Naive B cell (primary cell): ENCODE measurements around the gene GALNT1. TPM values are rescaled to one million over a fixed set of nuclear protein-coding genes. Genes with fewer than 3 reads are reported as not detected.

ENCODE experiments used
- ATAC-seq, 2 donors: fragments of 150-1000 bp; cut with Tn5 transposase; 2 replicates each; pipeline ENCODE4 v1.10.0; 2021; ENCODE audit warnings: low read depth in 2 of 2, mild to moderate bottlenecking in 2 of 2, moderate library complexity in 2 of 2
- DNase-seq: peaks from one replicate; pipeline ENCODE4 v3.0.0; 2022
- H3K27ac Mint-ChIP-seq, 6 donors: one replicate each; pipeline ENCODE4 v1.8.0; 2020 to 2022; ENCODE audit warnings: mild to moderate bottlenecking in 6 of 6, mixed read lengths in 6 of 6, moderate library complexity in 5 of 6, inconsistent platforms in 2 of 6
- H3K27me3 Mint-ChIP-seq, 3 donors: one replicate each; pipeline ENCODE4 v1.8.0; 2021 to 2022; ENCODE audit warnings: mixed read lengths in 3 of 3, mild to moderate bottlenecking in 1 of 3
- H3K36me3 Mint-ChIP-seq, 2 donors: one replicate each; pipeline ENCODE4 v1.8.0; 2020 to 2022; ENCODE audit warnings: mixed read lengths in 2 of 2, inconsistent platforms in 1 of 2, mild to moderate bottlenecking in 1 of 2
- H3K4me1 Mint-ChIP-seq, 3 donors: one replicate each; pipeline ENCODE4 v1.8.0; 2020 to 2022; ENCODE audit warnings: mixed read lengths in 3 of 3, inconsistent platforms in 1 of 3, mild to moderate bottlenecking in 1 of 3, moderate library complexity in 1 of 3
- H3K4me3 Mint-ChIP-seq, 8 donors: one replicate each; pipeline ENCODE4 v1.8.0; 2020 to 2022; ENCODE audit warnings: mild to moderate bottlenecking in 8 of 8, mixed read lengths in 8 of 8, moderate library complexity in 8 of 8, inconsistent platforms in 2 of 8
- H3K9me3 Mint-ChIP-seq, 7 donors: one replicate each; pipeline ENCODE4 v1.8.0; 2020 to 2022; ENCODE audit warnings: mixed read lengths in 7 of 7, mild to moderate bottlenecking in 5 of 7, inconsistent platforms in 2 of 7, moderate library complexity in 1 of 7
- polyA plus RNA-seq, 6 donors: library from polyadenylated mRNA; unstranded; fragments of 300-500 nt; fragmentation: Illumina TruSeq; gene quantifications; one replicate each; pipeline ENCODE4 v1.2.3, GENCODE V29; 2021; ENCODE audit warnings: low read depth in 6 of 6

Gene GALNT1
- polyA plus RNA-seq, 6 donors from 2014 or later = 34.3 to 72.5 (median 42.7) TPM

DNA sequence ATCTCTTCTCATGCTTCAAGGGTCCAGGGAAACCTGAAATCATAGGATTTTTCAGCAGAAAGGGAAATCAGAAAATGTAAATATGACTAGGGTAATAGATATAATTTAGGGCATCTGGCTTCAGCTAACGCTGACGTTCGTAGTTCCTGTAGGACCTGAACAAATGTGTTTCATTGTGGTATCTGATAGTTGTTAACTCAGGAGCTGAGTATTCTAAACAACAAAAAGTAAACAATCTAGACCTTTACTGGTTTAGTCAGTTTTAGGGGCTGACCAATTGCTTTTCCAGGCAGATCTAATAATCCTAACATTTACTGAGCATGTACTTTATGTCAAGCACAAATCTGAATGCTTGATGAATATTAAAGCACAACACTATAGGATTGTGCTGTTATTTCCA is 114.8 kb downstream of the GALNT1 start:
- Mint-ChIP-seq H3K27me3 (no peaks in the 10 kb centered on the region), H3K4me3 (no peak overlapping the region), H3K9me3 (no peaks in the 10 kb centered on the region), H3K36me3 (peaks cover 16 to 20% of the 10 kb centered on the region in 2 donors), H3K4me1 (no peaks in the 10 kb centered on the region), H3K27ac (no peak overlapping the region)
- ATAC-seq (no peak), DNase-seq (no peak)

GRCh38 chr18:35697869-35698268 is 116.3 kb downstream of the GALNT1 start:
- no peak for ATAC-seq
- Mint-ChIP-seq H3K27ac (no peak overlapping the region), H3K9me3 (no peaks in the 10 kb centered on the region), H3K27me3 (no peaks in the 10 kb centered on the region), H3K4me3 (no peak overlapping the region), H3K4me1 (no peaks in the 10 kb centered on the region), H3K36me3 (peaks cover 20 to 21% of the 10 kb centered on the region in 2 donors)
- DNase-seq = no peak

- ATAC-seq = no peak
- no peak overlapping the region for H3K4me3 Mint-ChIP-seq
- H3K36me3 Mint-ChIP-seq = peaks cover 15 to 29% of the 10 kb centered on the region in 2 donors
- no peaks in the 10 kb centered on the region for H3K9me3 Mint-ChIP-seq
- no peaks in the 10 kb centered on the region for H3K27me3 Mint-ChIP-seq
- H3K4me1 Mint-ChIP-seq = no peaks in the 10 kb centered on the region
- DNase-seq = no peak
- no peak overlapping the region for H3K27ac Mint-ChIP-seq
Observed at GRCh38 chr18:35703043-35703688, 121.6 kb downstream of the GALNT1 start.

GRCh38 chr18:35705988-35706387 is 124.4 kb downstream of the GALNT1 start:
- Mint-ChIP-seq H3K27me3 (no peaks in the 10 kb centered on the region), H3K9me3 (no peaks in the 10 kb centered on the region), H3K36me3 (peaks cover 8 to 25% of the 10 kb centered on the region in 2 donors), H3K27ac (no peak overlapping the region), H3K4me1 (no peaks in the 10 kb centered on the region), H3K4me3 (no peak overlapping the region)
- DNase-seq (no peak), ATAC-seq (no peak)

DNA sequence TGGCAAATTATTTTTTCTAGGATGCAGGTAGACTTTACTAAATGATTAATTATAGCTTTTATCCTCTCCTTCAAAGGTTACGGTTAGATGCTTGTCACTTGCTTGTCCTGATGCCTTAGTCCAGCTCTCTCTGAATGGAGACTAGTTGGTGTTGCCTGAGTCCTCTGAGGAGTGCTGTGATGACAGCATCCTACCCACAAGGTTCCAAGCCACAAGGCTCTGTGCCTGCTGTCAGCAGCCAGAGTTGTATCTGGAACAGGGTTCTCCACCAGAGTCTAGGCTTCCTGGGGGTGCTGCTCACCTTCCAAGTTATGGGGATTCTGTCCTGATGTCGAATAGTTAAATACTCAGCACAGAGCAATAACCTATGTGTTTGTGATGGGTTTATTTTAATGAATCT is 125.7 kb downstream of the GALNT1 start:
- Mint-ChIP-seq H3K27me3 (no peaks in the 10 kb centered on the region), H3K9me3 (no peaks in the 10 kb centered on the region), H3K36me3 (peaks cover 14 to 35% of the 10 kb centered on the region in 2 donors), H3K4me1 (no peaks in the 10 kb centered on the region), H3K4me3 (no peak overlapping the region), H3K27ac (no peak overlapping the region)
- no peak for ATAC-seq
- no peak for DNase-seq

- Mint-ChIP-seq H3K27ac (no peak overlapping the region), H3K4me1 (no peaks in the 10 kb centered on the region), H3K4me3 (no peak overlapping the region), H3K9me3 (no peaks in the 10 kb centered on the region), H3K27me3 (no peaks in the 10 kb centered on the region), H3K36me3 (peaks cover 18 to 36% of the 10 kb centered on the region in 2 donors)
- ATAC-seq = no peak
- no peak for DNase-seq
Observed at GRCh38 chr18:35707674-35708073, 126.1 kb downstream of the GALNT1 start.

DNA sequence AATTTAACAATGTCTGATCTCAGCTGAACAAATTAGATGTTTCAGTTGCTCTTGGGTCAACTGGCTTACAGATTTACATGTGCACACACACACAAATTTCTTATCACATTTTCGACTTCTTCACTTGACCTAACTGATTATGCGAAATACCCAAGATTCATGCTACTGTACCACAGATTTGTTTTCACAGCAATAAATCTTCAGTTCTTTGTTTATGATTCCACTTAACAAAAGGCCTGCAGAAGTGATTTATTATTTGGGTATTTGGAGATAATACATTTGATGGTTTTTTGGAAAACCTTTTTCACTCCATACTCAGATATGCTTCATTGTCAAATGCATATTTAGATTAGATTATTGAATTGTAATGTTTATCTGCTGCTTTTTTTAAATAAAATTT is 129.0 kb downstream of the GALNT1 start:
- H3K27ac Mint-ChIP-seq = no peak overlapping the region
- DNase-seq (no peak), ATAC-seq (no peak)
- H3K4me3 Mint-ChIP-seq = no peak overlapping the region
- H3K27me3 Mint-ChIP-seq = no peaks in the 10 kb centered on the region
- H3K36me3 Mint-ChIP-seq = peaks cover 17 to 29% of the 10 kb centered on the region in 2 donors
- H3K4me1 Mint-ChIP-seq = no peaks in the 10 kb centered on the region
- H3K9me3 Mint-ChIP-seq = peaks cover 0 to 2% (median 0%) of the 10 kb centered on the region in 7 donors

GRCh38 chr18:35711227-35711626 is 129.7 kb downstream of the GALNT1 start:
- H3K27ac Mint-ChIP-seq = no peak overlapping the region
- H3K4me3 Mint-ChIP-seq = no peak overlapping the region
- H3K4me1 Mint-ChIP-seq = peaks cover 0 to 3% (median 0%) of the 10 kb centered on the region in 3 donors
- H3K27me3 Mint-ChIP-seq = no peaks in the 10 kb centered on the region
- ATAC-seq (no peak), DNase-seq (no peak)
- H3K36me3 Mint-ChIP-seq = peaks cover 17 to 29% of the 10 kb centered on the region in 2 donors
- peaks cover 0 to 6% (median 0%) of the 10 kb centered on the region in 7 donors for H3K9me3 Mint-ChIP-seq

GRCh38 chr18:35713545-35713944 is 132.0 kb downstream of the GALNT1 start:
- peaks cover 0 to 17% (median 7%) of the 10 kb centered on the region in 7 donors for H3K9me3 Mint-ChIP-seq
- no peak overlapping the region for H3K4me3 Mint-ChIP-seq
- H3K4me1 Mint-ChIP-seq = peaks cover 0 to 4% (median 0%) of the 10 kb centered on the region in 3 donors
- H3K36me3 Mint-ChIP-seq = peaks cover 17 to 31% of the 10 kb centered on the region in 2 donors
- H3K27me3 Mint-ChIP-seq = no peaks in the 10 kb centered on the region
- H3K27ac Mint-ChIP-seq = no peak overlapping the region
- no peak for ATAC-seq
- DNase-seq = no peak

DNA sequence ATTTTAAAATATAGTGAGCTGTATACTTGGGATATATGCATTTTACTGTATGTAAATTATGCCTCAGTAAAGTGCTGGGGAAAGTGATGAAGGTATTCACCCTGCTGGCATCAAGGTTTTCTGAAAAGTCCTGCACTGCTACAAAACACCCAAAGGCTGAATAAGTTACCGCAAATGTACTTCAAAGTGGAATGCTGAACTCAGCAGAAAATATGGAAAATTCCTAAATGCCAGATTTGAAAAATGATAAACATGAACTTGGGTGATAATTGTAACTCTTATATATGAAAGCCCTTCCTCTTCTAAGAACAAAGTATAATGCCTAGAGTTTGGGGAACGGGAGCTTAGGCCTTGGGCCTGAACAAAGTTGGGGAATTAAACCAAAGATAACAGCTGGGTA is 133.0 kb downstream of the GALNT1 start:
- Mint-ChIP-seq H3K4me1 (peaks cover 0 to 4% (median 0%) of the 10 kb centered on the region in 3 donors), H3K9me3 (peaks cover 2 to 27% (median 10%) of the 10 kb centered on the region in 7 donors), H3K36me3 (peaks cover 17 to 39% of the 10 kb centered on the region in 2 donors), H3K27me3 (no peaks in the 10 kb centered on the region), H3K4me3 (no peak overlapping the region), H3K27ac (no peak overlapping the region)
- no peak for DNase-seq
- no peak for ATAC-seq

DNA sequence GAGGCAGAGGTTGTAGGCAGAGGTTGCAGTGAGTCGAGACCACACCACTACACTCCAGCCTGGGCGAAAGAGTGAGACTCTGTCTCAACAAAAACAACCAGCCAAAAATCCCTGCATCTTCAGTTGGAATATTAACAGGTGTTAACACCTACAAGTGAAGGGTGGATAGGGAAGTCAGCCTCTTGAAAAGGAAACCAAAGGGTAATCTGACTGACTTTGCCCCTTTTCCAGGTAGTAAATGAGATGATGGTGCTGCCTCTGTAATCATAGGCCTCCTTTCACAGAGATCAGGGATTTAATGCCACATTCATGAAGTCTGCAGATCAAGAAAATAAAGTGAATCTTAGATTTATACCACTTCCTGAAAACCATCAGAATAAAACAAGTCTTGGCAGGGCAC is 133.6 kb downstream of the GALNT1 start:
- Mint-ChIP-seq H3K9me3 (peaks cover 2 to 32% (median 12%) of the 10 kb centered on the region in 7 donors), H3K4me1 (peaks cover 0 to 4% (median 0%) of the 10 kb centered on the region in 3 donors), H3K27me3 (no peaks in the 10 kb centered on the region), H3K27ac (no peak overlapping the region), H3K36me3 (peaks cover 17 to 39% of the 10 kb centered on the region in 2 donors), H3K4me3 (no peak overlapping the region)
- ATAC-seq = no peak
- DNase-seq = no peak

GRCh38 chr18:35716169-35716831 is 134.8 kb downstream of the GALNT1 start:
- H3K36me3 Mint-ChIP-seq = peaks cover 17 to 31% of the 10 kb centered on the region in 2 donors
- H3K27ac Mint-ChIP-seq = peak overlapping the region in 1 of 6 donors; percentile 45
- H3K4me3 Mint-ChIP-seq = no peak overlapping the region
- H3K27me3 Mint-ChIP-seq = peaks cover 0 to 3% (median 0%) of the 10 kb centered on the region in 3 donors
- DNase-seq = no peak
- ATAC-seq = no peak
- H3K9me3 Mint-ChIP-seq = peaks cover 2 to 42% (median 12%) of the 10 kb centered on the region in 7 donors
- H3K4me1 Mint-ChIP-seq = peaks cover 0 to 4% (median 0%) of the 10 kb centered on the region in 3 donors

DNA sequence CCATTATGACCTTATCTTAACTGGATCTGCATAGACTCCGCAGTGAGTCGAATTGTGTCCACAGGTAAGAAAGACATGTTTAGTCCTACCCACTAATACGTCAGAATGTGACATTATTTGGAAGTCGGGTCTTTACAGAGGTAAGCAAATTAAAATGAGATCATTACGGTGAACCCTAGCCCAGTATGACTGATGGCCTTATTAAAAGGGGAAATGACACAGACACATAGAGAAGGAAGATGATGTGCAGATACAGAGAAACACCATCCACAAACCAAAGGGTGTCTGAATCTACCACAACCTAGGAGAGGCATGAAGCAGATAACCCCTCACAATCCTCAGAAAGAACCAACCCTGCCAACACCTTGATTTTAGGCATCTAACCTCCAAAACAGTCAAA is 135.6 kb downstream of the GALNT1 start:
- no peak for ATAC-seq
- DNase-seq = no peak
- Mint-ChIP-seq H3K4me3 (no peak overlapping the region), H3K27me3 (peaks cover 0 to 6% (median 3%) of the 10 kb centered on the region in 3 donors), H3K27ac (no peak overlapping the region), H3K36me3 (peaks cover 12 to 22% of the 10 kb centered on the region in 2 donors), H3K9me3 (peaks cover 2 to 42% (median 12%) of the 10 kb centered on the region in 7 donors), H3K4me1 (peaks cover 0 to 4% (median 0%) of the 10 kb centered on the region in 3 donors)
